Esophagus muscularis mucosa (tissue), 4 donors: ENCODE measurements around the gene CREB3L2.
A peak's percentile ranks its signal among the peaks of the same experiment; 100 is the strongest.

Experiments used
- EP300 ChIP-seq: sonication (generic); formaldehyde crosslinking; IDR thresholded peaks from one replicate; pipeline ENCODE4 v1.6.1; 2017; ENCODE audit warnings: antibody characterized with exemption
- POLR2A ChIP-seq: fragments of 450-650 bp; IDR thresholded peaks from one replicate; pipeline ENCODE4 v1.6.1; 2017; ENCODE audit warnings: antibody characterized with exemption, moderate library complexity, mild to moderate bottlenecking, low read depth
- POLR2AphosphoS5 ChIP-seq, 2 donors: sonication (generic); formaldehyde crosslinking; IDR thresholded peaks; one replicate each; pipeline ENCODE4 v1.6.1; 2017; ENCODE audit warnings: antibody characterized with exemption in 2 of 2
- TF ChIP-seq, protein P1 (sequence below), 3 experiments: fragments of 200-600 bp in 2 of 3; fragments of 450-650 bp in 1 of 3; sonication (generic) in 2 of 3; IDR thresholded peaks; one replicate each; pipeline ENCODE4 v1.5.1; 2017 to 2019; ENCODE audit warnings: antibody characterized with exemption in 3 of 3, mild to moderate bottlenecking in 2 of 3, moderate library complexity in 1 of 3

- TF ChIP-seq, protein P1, sequence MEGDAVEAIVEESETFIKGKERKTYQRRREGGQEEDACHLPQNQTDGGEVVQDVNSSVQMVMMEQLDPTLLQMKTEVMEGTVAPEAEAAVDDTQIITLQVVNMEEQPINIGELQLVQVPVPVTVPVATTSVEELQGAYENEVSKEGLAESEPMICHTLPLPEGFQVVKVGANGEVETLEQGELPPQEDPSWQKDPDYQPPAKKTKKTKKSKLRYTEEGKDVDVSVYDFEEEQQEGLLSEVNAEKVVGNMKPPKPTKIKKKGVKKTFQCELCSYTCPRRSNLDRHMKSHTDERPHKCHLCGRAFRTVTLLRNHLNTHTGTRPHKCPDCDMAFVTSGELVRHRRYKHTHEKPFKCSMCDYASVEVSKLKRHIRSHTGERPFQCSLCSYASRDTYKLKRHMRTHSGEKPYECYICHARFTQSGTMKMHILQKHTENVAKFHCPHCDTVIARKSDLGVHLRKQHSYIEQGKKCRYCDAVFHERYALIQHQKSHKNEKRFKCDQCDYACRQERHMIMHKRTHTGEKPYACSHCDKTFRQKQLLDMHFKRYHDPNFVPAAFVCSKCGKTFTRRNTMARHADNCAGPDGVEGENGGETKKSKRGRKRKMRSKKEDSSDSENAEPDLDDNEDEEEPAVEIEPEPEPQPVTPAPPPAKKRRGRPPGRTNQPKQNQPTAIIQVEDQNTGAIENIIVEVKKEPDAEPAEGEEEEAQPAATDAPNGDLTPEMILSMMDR (IDR thresholded peaks at IDR 0.05): no peak
- TF ChIP-seq POLR2AphosphoS5 (IDR thresholded peaks at IDR 0.05) (peak; percentile 10 to 43), POLR2A (no peak), EP300 (no peak)
These were observed 15.5 kb downstream of the CREB3L2 start for GRCh38 chr7:137986252-137987017.
